ENCODE results near the gene ABCC5.

- TF ChIP-seq SP1 (IDR thresholded peaks at IDR 0.05; ENCODE audit: low read depth, low read length) (no peak), TBP (IDR thresholded peaks at IDR 0.05; ENCODE audit: low read depth, low read length) (no peak), CTCF (IDR thresholded peaks at IDR 0.05; ENCODE audit: control extremely low read depth in 1 of 3, insufficient read depth in 1 of 3, low read depth in 1 of 3, low read length in 3 of 3) (no peak), TCF12 (IDR thresholded peaks at IDR 0.05; ENCODE audit: low read depth, low read length) (no peak), EZH2 (IDR thresholded peaks at IDR 0.05; ENCODE audit: low read depth, low read length, severe bottlenecking) (no peak), JUN (IDR thresholded peaks at IDR 0.05; ENCODE audit: low read depth, low read length) (no peak), NRF1 (IDR thresholded peaks at IDR 0.05; ENCODE audit: low read depth, low read length) (no peak), USF2 (IDR thresholded peaks at IDR 0.05; ENCODE audit: low read length) (no peak), PHF8 (conservative IDR thresholded peaks at IDR 0.05; ENCODE audit: low read depth, low read length) (no peak)
Observed at GRCh38 chr3:183896610-183897009, 121.1 kb downstream of the ABCC5 start.

All from H1 (cell line).